Fibroblast of peridontal ligament (primary cell): Measurements from ENCODE around the gene PCDH9.

Experiments used
- DNase-seq: peaks from one replicate; pipeline ENCODE4 v3.0.0-alpha.2; 2010; ENCODE audit errors: extremely low read depth

The PCDH9 gene

DNA sequence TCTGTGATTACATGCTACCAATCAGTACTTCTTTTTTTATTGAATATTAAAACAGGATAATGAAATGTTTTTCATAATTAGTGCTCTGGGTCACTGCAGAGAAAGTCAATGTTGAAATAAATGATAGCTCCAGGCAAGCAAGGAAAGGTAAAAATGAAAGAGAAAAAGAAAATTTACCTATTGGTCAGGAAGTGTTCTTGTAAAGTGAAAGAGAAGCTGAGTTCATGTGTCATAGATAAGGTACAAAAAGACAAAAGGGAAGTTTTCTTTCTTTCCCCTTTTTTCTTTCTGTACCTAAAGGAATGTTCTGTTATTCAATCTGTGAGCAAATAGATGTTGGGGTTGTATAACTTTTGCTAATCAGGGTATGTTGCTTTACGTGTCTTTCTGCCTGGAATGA, 197.0 kb downstream of the PCDH9 start:
- no peak for DNase-seq

DNA sequence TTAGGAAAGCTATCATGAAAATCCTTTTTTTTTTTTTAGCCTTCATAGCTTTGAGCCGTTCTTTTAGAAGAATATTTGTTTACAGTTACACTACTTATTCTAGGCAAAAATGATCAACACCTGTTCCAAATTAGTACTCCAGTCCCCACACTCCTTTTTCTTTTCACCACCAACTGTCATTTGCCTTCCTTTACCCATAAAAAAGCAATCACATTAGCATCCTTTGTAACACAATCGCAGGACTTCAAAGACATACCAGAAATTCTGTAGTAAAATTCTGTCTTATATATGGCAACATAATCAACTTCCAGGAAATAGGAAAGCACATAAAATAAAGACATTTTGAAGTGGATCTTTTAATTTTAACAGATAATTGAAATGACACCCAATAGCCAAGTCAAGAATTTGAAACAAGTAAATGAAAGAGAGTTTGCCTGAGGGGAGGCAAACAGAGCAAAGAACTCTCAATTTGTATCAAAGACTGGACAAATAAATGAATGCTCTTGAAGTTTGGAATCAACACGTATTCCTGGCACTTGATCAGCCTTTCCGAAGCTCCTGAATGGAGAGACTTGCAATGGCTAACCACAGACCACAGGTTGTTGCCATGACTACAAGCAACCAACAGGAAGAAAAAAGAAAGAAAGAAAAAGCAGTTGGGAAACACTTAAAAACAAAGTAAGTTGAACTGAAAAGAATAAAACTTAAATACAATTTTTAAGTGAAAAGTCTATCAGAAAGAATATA, 206.8 kb downstream of the PCDH9 start:
- peak; percentile 87 for DNase-seq

DNA sequence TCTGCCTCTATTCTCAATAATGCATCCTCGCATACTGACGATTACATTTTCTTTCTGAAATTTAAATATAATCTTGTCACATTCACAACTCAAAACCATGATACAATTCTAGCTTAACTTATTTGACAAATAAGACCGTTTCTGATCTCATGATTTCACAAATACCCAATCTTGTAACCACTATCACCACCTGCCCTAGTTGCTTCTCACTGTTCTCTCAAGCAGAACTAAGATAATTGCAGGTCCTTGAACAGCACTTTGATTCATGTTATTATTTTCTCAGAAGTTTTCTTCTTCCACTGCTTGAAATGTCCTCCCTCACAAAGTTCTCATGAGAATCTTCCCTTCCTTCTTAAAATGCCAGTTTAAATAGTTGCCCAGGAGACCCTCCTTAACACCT, 211.4 kb downstream of the PCDH9 start:
- DNase-seq, result no peak

DNA sequence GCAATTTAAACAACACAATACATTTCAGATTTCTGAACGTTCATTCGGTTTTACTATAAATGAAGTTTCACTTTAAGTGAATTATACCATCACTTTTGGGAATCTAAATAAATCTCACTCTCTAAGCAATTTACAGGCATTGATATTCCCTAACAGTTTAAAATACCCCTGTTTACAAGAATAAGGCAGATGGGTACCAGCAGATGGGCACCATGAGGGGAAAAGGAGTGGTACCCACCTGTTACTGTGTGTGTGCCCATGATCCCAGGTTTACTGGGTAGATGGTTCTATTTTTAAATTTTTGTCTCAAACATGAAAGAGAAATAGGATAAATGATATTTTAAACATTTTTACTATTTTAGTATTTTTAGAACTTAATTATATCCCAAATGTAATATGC, 212.9 kb downstream of the PCDH9 start:
- no peak for DNase-seq

DNA sequence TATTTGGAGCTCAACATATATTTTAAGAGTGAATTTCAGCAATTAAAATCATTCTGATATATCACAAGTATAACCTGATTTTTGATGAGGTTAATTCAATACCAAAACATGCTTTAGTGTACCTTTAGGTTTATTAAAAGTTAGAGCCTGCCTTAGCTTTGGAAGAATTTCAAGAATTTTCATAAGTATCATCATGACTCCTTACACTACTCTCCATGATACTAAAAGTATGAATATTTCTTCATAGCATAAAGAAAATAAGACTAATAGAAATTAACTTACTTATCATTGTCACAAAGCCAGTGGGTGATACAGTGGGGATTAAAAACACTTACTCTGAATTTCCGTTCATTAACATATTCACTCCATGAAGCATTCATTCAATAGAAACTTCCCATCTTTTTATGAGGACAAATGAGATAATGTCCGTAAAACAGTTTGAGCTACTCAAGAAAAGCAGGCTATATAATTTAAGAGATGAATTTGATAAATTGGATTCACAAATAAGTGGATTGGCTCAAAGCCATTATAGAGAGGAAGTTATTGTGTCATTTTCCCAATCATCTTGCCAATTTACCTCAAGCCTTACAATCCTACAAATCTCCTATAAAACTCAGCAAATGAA, 214.0 kb downstream of the PCDH9 start:
- no peak for DNase-seq

DNA sequence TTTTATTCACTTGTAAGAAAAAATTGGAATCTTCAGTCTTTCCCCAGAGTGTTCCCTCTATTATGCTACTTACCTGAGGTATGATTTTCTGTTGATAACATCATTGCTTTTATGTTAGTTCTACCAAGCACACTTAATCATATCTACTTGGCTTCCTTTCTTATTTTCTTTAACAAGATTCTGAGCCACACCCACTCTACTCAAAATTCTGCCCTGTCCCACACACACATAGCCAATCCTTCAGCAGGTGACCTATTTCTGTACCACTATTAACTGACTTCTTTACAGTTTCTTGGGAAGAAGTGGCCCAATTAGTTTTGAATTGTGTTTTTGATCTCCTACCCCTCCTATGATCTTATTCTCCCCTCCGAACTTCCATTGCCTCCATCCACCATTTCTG, 215.7 kb downstream of the PCDH9 start:
- no peak for DNase-seq

DNA sequence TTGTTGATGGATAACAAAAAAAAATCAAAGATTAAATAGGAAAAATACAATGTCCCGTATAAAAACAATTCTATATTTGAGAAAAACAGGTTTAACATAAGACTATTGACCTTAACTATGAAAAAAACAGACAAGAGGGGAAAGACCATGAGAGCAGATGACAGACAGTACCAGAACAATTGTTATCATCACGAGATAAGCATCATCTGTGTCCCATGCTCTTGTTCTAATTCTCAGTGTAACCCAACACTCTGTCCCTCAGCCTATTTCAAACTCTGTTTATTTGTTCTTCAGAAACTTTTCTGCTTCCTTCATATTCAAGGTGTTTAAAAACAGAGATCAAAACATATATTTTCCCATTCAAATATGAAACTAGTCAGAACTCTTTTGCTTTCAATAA, 216.4 kb downstream of the PCDH9 start:
- no peak for DNase-seq

DNA sequence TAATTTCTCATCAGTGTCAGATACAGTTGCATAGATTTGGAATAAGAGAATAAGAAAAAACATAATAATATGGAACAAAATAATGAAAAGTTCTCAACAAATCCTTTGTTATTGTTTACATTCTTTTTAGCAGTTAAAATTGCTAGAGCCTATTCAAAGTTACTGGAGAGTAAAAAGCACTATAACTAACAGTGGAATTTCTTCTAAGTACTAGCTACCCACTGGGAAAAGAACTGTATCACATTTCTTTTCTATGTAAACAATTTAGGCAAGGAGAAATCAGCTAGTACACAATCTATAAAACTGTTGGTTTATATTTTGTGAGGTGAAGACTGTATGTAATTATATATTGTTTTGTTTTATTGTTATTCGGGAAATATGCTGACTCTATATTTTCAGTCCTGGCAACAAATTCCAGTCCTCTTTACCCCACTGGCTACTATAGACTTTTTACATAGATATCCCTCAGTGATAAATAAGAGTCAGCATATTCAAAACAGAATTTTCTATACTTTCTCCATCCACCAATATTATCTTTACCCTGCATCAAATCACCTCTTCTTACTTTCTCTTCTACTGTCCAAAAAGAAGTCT, 222.0 kb downstream of the PCDH9 start:
- DNase-seq, result peak; percentile 27

DNA sequence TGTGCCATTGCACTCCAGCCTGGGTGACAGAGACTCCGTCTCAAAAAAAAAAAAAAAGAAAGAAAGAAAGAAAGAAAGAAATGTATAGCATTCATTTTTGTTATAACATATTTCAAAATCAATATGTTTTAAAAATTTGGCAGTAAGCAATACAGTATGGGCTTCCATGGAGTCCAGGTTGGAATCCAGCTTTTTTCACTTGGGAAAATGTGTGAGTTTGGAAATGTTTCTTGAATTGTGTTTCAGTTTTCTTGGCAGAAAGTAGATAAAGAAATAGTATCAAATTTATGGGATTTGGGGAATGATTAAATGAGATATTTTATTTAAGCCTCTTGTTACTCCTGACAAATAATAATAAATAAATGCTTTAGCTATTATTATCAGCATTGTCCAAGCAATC, 225.6 kb downstream of the PCDH9 start:
- DNase-seq, result no peak

DNA sequence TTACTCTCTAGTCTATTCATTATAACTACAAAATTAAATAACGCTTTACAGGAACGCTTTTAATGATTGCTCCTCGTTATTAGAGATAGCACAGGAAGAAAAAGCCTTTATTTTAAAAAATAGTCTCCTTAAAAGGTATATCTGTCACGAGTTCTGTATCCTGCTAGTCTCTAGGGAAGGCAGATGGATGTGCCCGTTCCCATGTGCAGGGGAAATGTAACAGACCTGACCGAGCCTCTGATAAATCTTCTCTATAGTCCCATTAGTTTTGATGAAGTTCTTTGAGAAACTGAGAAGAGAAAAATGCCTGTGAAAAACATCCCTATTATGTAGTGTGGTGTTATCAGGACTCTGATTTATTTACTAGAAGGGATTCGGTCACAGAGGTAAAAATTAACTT, 226.4 kb downstream of the PCDH9 start:
- DNase-seq, result no peak

DNA sequence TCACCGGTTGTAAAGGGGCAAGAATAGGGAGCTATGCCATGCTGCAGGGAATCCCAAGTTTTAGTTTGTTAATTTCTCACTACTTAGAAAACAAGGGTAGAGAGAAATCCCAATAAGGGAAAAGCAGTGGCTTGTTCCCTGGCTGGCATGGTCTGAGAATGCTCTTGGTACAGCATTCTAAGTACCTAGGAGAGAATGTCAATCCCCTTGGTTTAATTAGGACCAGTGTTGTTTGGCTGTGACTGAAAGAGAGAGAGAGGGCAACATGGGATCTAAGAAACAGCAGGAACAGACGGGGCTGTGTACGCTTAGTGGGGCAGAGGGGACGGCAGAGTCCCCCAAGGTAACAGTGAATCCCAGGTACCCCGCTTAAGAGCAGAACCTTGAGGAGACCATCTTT, 228.8 kb downstream of the PCDH9 start:
- DNase-seq, result no peak

DNA sequence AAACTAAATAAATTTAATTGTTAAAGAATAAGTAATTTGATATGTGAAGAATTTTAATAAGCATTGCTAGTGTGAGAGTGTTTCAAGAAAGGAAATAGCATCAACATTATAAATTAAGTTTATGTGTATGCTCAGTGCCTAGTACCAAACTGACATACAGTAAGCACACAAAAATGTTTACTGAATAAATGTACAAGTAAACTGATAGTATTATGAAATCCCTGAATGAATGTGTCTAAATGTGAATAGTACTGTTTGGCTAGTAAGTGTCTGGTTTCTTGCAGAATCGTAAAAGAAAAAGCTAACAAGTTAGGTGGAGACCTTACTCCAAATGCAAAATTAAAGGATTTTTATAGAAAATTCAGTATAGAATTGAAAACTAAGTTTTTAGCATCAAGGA, 233.6 kb downstream of the PCDH9 start:
- DNase-seq, result no peak

DNA sequence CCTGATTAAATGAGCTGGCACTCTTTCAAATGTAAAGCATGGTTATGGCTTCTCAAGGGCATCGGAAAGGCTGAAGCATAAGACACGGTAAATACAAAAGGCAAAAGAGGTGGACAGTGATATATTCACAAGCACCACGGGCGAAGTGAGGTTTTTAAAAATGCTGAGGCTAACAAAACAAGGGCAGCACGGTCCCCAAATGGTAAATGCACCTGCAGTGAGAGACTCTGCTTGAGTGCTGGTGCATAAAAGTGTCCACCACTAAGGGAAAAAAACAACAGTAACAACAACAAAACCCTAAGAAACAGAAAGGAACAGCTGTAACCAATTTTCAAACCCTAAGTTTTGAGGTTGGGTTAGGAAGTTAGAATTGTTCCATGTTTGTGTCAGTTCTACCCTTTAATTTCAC, 234.9 kb downstream of the PCDH9 start:
- DNase-seq, result peak; percentile 45

DNA sequence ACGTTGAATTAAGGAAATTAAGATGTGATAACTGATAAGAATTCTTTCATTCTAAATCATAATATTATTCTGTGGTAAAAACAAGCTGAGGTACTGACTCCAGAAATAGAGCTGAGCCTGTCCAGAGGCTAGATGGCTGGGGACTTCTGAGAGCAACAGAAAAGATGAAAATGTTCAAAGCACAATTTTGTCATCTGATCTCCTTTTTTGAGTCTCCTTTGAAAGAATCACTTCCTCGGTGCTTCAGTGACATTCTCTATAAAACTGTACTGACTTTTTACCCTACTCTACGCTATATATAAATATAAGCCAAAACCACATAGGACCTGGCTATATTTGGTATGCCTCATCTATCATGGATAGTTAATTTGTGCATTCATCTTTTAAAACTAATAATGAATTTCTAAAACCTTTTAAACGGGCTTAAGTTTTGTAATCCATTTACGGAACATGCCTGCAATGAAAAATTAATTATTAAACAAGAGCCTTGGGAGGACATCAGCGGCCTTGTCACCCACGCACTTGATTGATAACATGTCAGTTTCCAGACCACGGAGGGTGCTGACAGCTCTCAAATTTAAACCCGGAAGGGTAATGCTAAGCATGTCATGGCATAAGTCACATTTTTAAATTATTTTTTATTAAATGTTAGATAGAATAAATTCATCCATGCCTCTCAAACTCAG, 235.5 kb downstream of the PCDH9 start:
- no peak for DNase-seq

DNA sequence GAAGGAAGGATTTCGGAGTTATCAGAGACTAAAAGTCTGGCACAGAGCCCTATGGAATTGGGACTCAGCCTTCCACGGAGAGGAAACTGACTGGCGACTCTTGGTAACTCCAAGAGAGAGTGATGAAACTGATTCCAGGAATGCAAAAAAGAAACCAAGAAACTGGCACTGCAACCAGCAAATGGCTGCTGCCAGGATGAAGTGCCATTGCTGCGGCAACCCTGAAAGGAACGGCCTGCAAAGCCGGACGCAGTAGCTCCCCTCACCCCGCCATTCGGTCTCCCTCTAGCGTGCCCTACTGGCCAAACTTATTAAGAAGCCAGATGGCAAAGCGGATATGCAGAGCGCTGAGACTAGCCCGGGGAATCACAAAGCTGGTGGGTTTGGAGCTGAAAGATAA, 236.0 kb downstream of the PCDH9 start:
- peak; percentile 37 for DNase-seq

DNA sequence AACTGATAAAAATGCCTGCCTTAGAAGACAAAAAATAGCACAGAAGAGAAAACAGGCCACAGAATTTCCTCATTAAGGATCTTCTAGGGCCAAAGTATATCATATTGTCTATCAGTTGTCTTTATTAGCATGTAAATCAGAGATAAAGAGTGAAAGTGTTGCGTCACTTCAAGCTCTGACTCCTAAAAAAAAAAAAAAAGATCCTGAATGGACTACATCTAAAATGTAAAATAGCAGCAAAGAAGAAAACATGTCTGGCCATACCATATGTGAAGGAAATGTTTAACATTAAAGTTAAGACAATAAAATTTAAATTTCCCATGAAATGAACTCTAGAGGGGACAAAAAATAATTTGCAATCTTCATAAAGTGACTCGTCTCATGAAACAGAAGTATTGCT, 237.4 kb downstream of the PCDH9 start:
- DNase-seq, result no peak

DNA sequence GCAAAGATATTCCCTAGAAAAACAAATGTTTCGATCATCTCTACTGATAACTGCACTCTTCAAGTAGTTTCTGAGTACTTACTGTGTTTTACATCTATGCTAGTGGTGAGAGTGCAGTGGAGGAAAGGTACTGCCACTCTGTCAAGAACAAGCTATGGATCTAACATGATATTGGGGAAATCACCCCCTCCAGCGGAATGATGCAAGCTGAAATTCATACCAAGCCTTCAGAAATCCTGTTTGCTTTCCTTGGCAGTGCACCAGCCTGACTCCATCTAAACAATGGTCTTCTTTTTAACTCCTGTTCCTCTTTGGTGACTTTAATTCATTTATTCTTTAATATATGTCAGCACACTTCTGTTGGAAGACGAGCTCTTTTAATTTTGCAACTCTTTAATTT, 238.0 kb downstream of the PCDH9 start:
- DNase-seq, result peak; percentile 74

DNA sequence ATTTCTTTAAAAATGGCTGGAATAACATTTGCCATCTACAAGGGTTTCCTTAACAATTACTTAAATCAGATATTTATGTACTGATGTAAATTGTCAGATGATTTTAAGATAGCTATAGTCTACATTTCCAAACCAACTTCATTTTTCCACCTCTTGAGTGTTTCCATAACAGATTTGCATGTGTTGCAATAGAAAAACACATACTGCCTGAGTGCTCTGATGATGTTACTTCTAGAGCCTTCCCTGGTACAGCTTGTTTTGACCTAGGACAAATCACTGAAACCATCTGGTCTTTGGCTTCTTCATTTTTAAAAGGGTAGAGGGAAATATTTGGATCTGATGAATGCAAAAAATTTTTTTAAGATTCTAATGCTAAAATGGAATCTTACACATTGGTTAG, 245.9 kb downstream of the PCDH9 start:
- DNase-seq, result peak; percentile 9

DNA sequence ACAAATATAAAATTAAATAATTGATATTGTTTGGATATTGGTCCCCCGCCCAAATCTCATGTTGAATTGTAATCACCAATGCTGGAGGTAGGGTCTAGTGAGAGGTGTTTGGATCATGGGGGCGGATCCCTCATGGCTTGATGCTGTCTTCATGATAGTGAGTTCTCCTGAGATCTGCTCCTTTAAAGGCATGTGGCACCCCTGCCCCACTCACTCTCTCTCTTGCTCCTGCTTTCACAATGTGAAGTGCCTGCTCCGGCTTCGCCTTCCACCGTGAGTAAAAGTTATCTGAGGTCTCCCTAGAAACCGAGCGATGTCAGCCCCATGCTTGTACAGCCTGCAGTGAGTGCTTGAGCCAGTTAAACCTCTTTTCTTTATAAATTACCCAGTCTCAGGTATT, 248.2 kb downstream of the PCDH9 start:
- no peak for DNase-seq

DNA sequence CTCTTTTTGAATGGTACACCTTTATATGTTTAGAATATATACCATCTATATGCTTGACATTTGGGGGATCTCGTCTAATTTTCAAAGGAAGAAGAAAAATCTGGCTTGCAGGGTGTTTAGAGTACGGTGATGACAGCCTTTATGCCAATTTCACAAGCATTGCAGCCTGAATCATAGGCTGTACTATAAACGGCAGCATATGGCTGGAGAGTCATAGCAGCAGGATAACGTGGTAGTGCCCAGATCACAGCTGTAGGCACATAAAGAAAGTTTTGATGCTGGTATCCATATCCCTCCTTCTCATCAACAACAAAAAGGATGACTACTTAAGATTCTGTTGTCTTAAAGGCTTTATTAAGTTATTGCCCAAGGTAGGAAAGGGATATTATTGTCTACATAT, 253.0 kb downstream of the PCDH9 start:
- peak; percentile 35 for DNase-seq

DNA sequence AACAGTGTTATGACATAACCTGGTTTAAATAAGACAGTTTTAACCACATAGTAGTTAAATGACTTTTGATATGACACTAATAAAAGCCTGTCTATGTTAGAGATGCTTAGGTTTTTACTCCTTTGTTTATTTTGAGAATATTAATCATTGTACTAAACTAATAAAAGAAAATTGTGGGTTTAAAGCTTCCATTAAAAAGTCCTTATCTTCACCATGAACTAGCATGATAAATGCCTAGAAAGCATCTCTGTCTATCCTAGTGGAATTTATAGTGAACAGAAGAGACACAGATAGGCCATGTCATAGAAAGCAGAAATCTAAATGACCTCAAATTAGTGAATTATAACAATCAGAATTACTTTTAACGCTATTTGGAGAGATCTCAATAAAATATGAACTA, 255.2 kb downstream of the PCDH9 start:
- DNase-seq, result no peak

DNA sequence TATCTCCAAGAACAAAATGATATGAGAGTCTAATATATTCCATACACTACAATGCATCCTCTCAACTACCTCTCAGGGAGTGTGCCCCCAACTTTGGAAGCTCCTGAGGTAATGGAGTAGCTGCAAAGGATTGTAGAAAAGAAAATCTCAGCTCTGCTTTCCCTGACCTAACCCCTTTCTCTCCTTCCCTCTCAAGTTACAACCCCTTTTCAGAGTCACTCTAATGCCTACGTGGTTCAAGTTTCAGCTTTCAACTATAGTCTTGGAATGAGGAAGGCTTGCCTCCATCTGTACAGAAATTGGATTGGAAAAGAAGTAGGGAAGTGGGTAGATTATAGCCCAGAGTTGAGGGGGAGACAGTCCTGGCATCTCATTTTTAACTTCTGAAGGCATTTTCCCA, 256.0 kb downstream of the PCDH9 start:
- DNase-seq, result no peak

DNA sequence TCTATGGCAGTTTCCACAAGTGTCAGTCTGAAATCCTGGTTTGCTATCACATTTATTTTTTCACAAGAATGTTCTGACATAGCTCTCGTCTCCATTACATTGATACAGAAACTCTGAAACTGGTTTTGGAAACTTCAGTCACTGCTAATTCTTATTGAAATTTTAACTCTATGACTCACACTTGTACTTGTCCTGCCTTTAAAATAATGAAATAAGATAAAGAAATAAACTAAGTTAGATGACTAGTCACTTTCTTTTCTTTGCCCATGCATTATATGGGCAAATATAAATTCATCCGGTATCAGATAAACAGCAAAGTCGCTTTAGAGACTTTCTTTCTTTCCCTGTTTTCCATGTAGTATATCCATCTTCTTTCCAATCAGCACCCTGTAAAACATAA, 257.5 kb downstream of the PCDH9 start:
- peak; percentile 43 for DNase-seq
